ENCODE results near the gene FYB2. TPM values are rescaled to one million over a fixed set of nuclear protein-coding genes. Genes with fewer than 3 reads are reported as not detected.

The FYB2 gene
- total RNA-seq, 1 experiment from 2014 or later: 0.48 TPM

GRCh38 chr1:56758794-56759193 is 60.4 kb downstream of the FYB2 start:
- H3K4me1 ChIP-seq (ENCODE audit: insufficient read depth, low read length): no peaks in the 10 kb centered on the region
- peaks cover 14% of the 10 kb centered on the region for H3K27me3 Mint-ChIP-seq (ENCODE audit: low read depth)
- no peak overlapping the region for H2BK120ac ChIP-seq (ENCODE audit: low read depth, low read length, poor library complexity, severe bottlenecking)
- no peak overlapping the region for H4K8ac ChIP-seq (replicated peaks; ENCODE audit: insufficient read length, low read depth, low read length)
- H3K9me3 ChIP-seq (ENCODE audit: control insufficient read depth, low read depth, low read length): no peaks in the 10 kb centered on the region
- no peak overlapping the region for H2BK5ac ChIP-seq (ENCODE audit: insufficient read length, low read length)
- H3K23ac ChIP-seq (ENCODE audit: insufficient read length, low read depth, low read length): no peak overlapping the region
- no peak overlapping the region for H3K4ac ChIP-seq (ENCODE audit: low read depth, low read length)
- no peak overlapping the region for H2AFZ ChIP-seq (ENCODE audit: low read length)
- no peak overlapping the region for H3K4me2 ChIP-seq (ENCODE audit: insufficient read depth, insufficient read length, low read length)
- H3K18ac ChIP-seq (ENCODE audit: insufficient read length, low read depth, low read length): no peak overlapping the region
- H3K9me3 Mint-ChIP-seq: no peaks in the 10 kb centered on the region
- no CpG with 5 or more reads among the region's 3 CpGs for WGBS (ENCODE audit: extremely low coverage, insufficient read length, low lambda C conversion rate)
- H2BK12ac ChIP-seq (ENCODE audit: insufficient read length, low read depth, low read length): no peak overlapping the region
- H4K91ac ChIP-seq (ENCODE audit: insufficient read length, low read depth, low read length): no peak overlapping the region
- H3K27me3 ChIP-seq (ENCODE audit: insufficient read depth, low read length): no peaks in the 10 kb centered on the region
- TF ChIP-seq CTCF (conservative IDR thresholded peaks at IDR 0.05): no peak
- no peaks in the 10 kb centered on the region for H3K36me3 Mint-ChIP-seq (ENCODE audit: insufficient read depth in 1 of 3, low read depth in 3 of 3)
- H3K27ac Mint-ChIP-seq: 0 out of 7 replicates have a peak overlapping the region, but pooled peaks of 1 of the 3 experiments have one; percentile 24
- no peak overlapping the region for H3T11ph ChIP-seq (ENCODE audit: low read length)
- no peak overlapping the region for H3K4me3 Mint-ChIP-seq
- H2BK20ac ChIP-seq (ENCODE audit: low read depth, low read length, poor library complexity, severe bottlenecking): no peak overlapping the region
- no peaks in the 10 kb centered on the region for H4K20me1 ChIP-seq (ENCODE audit: control insufficient read depth, insufficient read depth, insufficient read length)
- H3K23me2 ChIP-seq (ENCODE audit: insufficient read length, low read depth, low read length, poor library complexity, severe bottlenecking): no peaks in the 10 kb centered on the region
- no peak overlapping the region for H3K27ac ChIP-seq (ENCODE audit: insufficient read length, low read depth, low read length)
- H3K4me1 Mint-ChIP-seq: no peaks in the 10 kb centered on the region
- no peak overlapping the region for H4K5ac ChIP-seq (ENCODE audit: insufficient read length, low read depth, low read length)
- H3K9ac ChIP-seq (ENCODE audit: extremely low read depth, insufficient read length, low read length): no peak overlapping the region
- H3K79me1 ChIP-seq (ENCODE audit: insufficient read depth, low read depth, low read length, poor library complexity, severe bottlenecking): no peaks in the 10 kb centered on the region
- H3K14ac ChIP-seq (ENCODE audit: insufficient read depth, low read length): no peak overlapping the region
- no peak overlapping the region for H2BK15ac ChIP-seq (ENCODE audit: low read depth, low read length)
- no peak overlapping the region for H2AK5ac ChIP-seq (ENCODE audit: insufficient read length, low read length)
- no peaks in the 10 kb centered on the region for H3K79me2 ChIP-seq (ENCODE audit: insufficient read depth, low read length)
- no peak overlapping the region for H3K56ac ChIP-seq (ENCODE audit: insufficient read length, low read depth, low read length)
- no peak for DNase-seq

Measured in H9 (cell line).